Measurements from ENCODE around the gene TNFAIP8L2.

Gene TNFAIP8L2

DNA sequence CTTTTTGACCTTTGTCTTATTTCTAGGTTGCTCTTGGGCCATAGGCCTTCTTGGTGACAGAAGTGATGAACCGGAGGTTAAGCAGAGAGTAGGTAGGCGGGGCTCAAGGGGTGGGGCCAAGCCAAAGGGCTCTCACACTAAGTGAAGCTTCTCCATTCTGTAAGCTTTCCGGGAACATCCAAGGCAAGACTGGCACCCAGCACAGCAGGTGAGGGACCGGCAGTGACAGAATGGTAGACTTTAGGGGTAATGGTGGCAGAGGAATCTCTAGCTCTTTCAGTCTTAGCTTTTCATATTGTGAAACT lies at the start of gene TNFAIP8L2:
TNFAIP8L2 (plus strand) TSS at position 135 of the 305 bp plus-strand sequence. CDS start 2,049 bp downstream, outside the sequence.
- no peak for DNase-seq

DNA sequence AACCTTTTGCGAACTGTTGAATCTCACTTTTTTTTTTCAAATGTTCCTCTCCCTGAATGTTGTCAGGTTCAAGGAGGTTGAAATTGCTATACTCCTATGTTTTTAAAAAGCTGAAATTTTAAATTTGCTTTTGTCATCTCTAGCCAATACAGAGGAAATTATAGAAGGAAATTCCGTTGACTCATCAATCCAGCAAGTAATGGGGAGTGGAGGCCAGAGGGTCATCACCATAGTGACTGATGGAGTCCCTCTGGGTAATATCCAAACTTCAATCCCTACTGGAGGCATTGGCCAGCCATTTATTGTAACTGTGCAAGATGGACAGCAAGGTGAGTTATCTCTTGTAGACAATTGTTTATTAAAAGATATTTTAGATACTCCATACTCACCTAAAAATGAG lies 49.6 kb upstream of the TNFAIP8L2 start:
- no peak for DNase-seq

DNA sequence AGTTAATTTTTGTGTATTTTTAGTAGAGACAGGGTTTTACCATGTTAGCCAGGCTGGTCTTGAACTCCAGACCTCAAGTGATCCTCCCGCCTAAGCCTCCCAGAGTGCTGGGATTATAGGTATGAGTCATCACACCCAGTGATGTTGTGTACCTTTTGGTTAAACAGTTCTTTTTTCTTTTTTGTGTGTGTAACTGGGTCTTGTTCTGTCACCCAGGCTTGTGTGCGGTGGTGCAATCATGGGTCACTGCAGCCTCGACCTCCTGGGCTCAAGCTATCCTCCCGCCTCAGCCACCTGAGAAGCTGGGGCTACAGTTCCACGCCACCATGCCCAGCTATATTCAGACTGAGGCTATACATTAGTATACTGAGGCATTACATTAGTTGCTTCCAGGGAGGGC lies 48.1 kb upstream of the TNFAIP8L2 start:
- DNase-seq = no peak

DNA sequence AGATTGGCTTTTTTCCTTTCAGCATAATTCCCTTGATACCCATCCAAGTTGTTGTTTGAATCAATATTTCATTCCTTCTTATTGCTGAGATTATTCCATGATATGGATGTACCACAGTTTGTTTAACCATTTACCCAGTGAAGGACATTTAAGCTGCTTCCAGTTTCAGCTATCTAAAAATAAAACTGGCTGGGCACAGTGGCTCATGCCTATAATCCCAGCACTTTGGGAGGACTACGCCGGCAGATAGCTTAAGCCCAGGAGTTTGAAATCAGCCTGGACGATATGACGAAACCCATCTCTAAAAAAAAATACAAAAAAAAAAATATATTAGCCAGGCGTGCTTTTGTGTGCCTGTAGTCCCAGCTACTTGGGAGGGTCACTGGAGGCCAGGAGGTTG lies 42.6 kb upstream of the TNFAIP8L2 start:
- DNase-seq = no peak

DNA sequence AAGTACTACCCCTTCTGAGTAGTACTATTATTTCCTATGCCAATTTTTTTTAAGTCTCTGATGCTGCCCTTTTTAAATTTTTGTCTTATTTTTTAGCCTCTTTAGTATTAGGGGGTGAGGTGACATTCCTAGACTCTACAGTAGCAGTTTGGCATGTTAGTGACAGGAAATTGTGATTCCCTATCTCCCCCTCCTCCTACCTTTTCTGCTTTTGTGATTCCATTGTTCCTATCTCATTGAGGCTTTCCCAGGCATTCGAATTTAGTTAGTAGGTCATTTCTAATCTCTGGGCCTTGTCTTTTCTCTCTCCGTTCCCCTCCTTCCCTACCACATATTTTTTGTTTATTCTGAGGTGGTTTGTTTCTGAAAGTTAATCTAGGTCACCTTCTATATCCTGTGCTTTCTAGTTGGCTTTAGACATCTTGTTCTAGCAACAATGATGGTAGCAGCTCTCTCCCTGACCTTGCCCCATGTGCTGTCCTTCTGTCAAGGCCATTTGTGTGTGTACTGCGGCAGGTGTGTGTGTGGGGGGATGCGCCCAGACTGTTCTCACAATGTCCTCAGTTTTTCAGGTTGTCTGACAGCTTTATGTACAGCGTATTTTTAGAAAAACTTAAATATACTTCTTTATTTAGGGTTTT lies 31.6 kb upstream of the TNFAIP8L2 start:
- no peak for DNase-seq

DNA sequence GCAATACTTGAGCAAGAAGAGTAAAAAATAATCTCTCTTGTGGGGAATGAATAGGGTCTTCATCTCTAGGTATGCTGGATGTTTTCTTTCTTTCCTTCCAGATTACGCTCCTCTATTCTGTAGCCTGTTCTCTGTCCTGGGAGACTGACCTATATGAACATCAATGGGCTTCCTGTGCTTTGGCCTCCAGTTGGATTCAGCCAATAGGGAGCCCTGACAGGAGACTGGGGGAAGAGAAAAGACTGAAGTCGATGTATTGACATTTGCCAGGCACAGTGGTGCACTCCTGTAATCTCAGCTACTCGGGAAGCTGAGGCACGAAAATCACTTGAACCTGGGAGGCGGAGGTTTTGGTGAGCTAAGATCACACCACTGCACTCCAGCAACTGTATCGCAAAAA lies 27.6 kb upstream of the TNFAIP8L2 start:
- DNase-seq = no peak

DNA sequence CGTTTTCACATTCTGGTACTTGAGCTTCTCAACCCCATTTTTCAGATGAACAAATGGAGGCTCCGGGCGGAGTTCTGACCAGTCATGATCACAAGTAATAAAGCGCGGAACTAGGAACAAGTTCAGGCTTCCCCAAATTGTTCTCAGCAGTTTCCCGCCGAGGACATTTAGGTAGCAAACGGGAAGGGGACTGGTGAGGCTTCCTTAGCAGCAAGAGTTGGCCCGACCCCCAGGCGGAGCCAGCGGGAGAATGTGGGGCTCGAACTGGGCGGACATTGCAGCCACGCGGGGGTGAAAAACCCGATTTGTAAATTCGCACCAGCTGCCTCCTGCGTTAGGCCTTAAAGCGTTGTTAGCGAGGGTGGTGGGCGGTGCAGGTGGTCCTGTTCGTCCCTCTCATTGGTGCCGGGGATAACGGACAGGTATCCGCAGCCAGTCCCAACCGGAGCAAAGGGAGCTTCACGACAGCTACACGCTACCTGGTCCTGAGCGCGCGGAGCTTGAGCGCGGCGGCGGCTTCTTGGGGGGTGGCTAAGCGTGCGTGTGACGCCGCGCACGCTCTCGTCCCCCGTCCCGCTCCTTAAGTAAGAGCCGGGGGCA lies 25.4 kb upstream of the TNFAIP8L2 start:
- DNase-seq = no peak

DNA sequence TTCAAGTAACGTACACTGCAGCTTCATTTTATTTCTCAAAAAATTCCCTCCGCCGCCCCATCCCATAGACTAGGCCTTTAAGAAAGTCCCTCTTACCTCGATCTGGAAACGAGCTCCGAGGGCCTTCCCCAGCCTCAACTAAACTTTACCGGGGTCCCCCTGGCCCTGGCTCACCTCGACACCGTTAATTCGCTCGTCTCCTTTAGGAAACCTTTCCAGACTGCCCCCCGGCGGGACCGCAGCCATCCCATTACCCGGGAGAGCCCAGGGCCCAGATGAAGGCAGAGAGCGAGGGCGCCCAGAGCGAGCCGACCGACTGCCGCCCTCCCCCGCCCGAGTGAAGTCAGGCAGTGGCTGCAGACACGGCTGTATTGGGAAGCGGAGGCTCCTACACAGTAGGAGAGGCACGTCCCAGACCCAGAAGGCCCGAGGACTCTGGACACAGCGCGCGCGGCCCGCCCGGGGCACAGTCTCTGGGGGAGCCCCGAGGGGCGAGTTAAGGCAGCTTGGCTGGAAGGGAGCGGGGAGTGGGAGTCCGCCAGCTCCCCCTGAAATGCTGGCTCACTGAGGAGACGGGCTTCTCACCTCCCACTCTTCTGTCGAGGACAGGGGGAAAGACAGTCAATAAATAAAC lies 24.6 kb upstream of the TNFAIP8L2 start:
- DNase-seq = no peak

DNA sequence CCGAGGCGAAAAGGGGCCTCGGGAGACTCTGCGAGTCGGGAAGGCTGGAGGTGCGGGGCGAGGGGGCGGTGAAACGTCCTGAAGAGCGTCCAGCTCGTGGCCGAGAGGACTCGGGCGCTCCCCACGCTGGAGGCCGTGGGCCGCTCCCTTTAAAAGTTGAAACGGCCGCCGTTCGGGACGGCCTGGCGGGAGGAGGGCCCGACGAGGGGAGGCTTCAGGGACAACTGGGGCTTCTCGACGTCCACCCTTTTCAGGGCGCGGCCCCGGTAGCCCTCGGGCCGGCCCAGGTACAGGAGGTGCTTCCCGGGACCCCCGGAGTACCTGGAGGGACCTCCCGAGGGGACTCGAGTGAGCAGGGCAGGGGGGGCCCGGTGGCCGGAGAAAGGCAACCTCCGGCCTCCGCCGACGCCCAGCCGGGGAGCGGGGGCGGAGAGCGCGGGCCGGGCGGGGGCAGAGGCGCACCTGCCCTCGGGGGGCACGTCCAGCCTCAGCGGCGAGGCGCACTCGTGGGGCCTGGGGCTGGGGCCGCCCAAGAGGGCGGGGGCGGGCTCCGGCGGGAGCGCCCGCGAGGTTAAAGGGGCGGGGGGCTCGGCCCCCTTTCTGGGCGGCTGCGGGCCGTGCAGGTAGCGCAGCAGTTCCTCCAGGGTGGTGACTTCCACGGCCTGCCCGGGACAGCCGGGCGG lies 24.0 kb upstream of the TNFAIP8L2 start:
- no peak for DNase-seq

DNA sequence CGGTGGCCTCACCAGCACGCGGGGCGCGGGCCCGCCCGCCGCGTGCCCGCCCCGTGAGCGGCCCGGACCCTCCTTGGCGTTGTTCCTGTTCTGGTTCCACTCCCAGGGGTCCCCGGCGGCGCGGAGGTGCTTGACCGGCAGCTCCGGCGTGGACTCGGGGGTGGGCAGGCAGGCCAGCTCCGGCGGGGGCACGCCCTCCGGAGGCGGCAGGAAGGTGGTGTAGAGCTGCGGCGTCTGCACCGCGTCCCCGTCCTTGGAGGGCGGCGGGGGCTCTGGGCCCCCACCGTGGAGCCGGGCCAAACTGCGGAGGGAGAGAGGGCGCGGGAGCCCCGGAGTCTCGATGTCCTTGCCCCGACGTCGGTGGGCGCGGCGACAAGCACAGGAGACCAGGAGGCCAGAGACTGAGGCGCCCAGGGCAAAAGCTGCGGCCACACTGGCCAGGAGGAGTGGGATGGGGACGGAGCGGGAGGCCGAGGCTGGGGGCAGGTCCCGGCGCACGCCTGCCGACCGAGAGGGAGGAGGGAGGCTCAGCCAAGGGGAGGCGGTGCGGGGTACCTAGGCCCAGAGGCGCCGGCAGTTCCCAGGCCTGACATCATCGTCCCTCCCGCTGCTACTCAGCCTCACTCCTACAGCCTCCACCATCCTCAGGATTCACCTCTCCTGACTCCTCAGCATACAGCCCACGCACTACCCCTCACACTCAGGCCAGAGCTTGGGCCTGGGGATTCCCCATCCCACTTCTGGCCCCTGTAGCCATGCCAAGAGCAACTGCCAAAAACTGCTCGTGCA lies 23.2 kb upstream of the TNFAIP8L2 start:
- no peak for DNase-seq

DNA sequence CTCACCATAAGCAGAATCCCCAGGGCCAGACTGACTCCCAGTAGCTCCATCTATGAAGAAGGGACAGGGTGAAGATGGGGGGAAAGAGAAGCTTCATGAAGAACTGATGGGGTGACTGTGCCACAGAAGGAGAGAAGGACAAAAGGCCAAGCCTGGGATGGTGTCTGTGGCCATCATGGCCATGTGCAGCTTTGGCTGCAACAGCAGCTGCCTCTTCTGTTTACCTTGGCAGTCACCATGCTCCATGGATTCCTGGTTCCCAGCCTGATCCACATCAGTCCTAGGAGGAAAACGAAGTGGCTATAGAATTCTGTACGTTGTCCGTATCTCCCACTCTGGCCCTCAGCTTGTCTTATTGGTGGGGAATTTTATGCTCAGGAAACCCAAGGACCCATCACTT lies 22.1 kb upstream of the TNFAIP8L2 start:
- DNase-seq = no peak

DNA sequence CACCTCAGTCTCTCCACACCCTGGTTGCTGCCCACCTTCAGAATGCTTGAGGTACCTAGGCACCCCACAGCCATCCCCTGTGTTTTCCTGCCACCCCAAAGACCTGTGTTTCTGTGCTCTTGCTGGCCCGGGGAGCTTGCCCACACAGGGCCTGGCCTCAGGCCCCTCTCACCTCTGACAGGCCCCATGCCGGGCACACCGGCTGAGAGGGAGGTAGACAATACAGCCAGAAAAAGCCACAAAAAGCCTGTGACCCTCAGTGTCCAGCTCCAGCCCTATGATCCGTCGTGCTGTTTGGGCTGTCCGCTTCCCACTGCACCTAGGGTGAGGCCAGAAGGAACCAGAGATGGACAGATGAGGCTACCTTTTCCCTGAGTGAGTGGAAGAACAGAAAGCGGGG lies 21.5 kb upstream of the TNFAIP8L2 start:
- no peak for DNase-seq

DNA sequence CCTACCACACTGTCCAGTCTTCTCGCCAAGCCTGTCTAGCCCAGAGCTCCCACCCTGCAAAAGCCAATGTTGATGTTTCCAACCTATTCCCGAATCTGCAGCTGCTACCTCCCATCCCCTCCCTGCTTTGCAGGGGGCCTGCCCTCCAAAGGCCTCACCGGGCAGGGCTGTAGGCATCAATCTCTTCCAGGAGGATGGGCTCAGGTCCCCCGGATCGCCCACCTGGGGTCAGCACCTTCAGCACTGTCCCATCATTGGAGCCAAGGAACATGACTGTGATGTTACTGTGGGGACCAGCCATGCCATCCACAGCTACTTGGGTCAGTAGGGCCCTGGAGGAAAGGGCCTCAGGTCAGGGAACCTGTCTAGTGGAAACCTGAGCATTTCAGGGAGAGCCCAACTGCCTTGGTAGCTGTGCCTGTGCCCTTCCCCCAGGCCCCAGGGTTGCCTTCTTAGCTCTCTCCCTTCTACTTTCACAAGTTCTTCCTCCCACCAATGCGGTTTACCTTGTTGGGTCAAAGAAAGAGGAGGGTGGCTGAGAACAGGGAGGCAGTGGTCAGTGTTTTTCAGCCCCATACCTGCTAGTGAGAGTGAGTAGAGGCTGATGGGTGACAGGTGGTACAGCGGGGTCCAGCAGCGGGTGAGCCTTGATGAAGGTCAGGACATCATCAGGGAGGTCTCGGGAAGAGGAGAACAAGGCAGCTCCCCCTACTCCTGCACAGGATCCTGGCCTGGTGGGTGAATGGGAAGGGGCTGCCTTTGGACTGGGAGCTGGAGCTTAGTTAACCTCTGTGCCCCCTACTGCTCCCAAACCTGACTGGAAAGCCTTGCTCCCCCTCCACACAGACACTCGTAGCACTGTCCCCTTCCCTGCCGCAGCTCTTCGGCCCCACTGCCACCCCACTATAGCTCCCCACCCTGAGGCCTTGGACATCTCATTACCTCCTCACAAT lies 20.7 kb upstream of the TNFAIP8L2 start:
- no peak for DNase-seq

DNA sequence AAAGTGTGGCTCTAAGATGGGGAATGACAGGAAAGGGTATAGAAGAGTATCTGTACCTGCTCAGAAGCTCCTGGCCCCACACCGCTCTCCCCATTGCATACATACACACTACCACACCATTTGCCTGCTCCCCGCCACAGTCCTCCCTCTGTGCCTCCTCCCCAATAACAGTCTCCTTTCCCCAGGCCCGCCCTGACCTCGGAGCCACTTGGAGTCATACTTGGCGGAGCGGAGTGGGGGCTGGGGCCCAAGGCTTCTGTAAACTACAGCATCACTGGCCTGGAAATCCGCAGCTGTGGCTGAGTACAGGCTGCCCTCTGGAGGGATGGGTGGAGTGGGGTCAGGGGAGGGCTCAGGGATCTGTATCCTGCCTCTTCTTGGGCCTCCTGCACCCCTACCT lies 18.7 kb upstream of the TNFAIP8L2 start:
- no peak for DNase-seq

DNA sequence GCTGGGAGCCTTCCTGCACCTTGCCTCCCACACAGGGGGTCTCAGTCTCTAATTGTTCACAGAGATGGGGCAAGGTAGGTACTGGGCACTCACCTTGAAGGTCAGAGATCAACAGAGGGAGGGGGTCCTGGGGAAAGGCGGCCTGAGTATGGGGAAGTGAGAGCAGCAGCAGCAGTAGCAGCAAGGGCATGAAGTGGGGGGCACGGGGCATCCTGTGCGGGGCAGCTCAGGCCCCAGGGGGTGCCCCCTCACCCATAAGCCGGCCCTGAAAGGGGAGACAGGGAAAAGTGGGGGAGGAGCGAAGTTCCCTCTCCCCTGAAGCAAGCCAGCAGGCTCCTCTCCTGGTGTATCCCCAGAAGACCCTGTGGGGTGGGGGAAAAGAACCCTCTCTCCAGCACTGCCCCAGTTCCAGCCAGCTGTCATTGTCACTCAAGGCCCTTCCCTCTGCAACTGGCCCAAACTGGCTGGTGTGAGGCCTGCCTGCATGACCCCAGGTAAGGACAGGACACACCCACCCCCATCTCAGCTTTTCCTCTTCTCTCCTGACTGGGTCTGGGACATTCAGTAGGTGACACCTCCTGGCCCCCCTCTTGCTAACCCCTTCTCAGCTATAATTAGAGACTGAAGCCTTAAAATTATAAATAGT lies 13.9 kb upstream of the TNFAIP8L2 start:
- DNase-seq = no peak

DNA sequence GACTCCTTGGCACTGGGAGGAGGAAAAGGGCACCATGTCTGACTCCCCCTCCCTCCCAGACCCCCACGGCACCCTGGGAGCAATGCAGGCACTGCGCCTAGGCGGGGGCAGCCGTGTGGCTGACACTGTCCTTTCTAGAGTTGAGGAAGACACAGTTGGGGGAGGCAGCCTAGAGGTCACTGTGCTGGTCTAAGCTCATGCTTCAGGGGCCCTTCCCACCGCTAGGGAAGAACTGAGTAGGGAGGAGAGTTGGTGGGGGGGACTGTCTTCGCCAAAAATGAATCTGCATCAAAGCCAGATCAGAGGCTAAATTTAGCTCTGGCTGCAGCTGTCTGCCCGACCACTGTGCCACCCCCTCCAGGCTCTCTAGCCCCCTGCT lies 13.4 kb upstream of the TNFAIP8L2 start:
- no peak for DNase-seq

DNA sequence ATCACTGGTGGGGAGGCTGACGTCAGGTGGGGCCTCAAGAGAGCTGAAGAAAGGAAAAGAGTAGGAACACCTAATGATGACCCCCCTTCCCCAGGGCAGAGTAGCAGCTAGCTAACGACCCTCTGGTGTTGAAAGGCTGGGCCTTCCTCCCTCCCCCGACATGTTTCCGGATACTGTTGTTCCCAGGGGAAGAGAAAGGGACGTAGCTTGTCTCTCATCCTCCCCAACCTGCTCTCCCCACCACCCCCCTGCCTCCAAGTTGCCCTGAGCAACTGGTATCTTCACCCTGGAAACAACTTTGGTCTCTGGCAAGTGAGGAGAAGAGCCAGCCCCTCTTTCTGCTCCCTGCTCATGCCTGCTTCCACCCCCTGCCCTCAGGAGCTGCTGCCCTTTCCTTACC lies 12.5 kb upstream of the TNFAIP8L2 start:
- no peak for DNase-seq

DNA sequence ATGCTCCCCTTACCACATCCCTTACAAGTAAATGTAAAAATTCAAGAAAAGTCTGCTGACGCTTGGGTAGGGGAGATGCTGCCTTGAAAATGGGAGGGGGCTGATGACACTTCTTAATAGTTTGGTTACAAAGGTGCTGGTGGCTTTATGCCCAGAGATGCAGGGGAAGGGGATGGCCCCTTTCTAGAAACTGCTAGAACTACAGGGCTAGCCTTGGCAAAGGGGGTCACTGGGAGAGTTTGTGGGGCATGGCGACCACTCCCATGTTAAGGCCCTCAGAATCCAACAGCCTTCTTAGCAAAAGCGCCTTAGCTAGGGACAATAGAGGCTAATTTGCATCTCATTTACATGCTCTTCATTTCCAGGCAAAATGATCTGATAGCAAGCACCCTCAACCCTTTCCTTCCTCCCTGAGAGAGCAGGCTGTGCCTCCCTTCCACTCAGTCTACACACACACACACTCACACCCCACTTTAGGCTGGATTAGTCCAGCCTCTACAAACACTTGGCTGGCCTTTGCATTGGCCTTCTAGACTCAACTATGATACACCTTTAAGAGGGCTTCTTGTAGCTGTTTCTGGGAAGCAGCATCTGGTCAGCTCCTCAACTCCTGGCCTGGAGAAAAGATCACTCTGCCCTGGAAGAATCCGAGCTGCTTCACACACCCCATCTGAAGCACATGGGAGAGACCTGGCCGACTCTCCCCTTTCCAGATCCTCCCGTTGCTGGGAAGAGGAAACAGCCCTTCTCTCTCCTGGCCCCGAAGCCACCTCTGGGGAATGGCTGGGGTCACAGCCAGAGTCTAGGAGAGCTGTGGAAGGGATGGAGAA lies 11.8 kb upstream of the TNFAIP8L2 start:
- no peak for DNase-seq

DNA sequence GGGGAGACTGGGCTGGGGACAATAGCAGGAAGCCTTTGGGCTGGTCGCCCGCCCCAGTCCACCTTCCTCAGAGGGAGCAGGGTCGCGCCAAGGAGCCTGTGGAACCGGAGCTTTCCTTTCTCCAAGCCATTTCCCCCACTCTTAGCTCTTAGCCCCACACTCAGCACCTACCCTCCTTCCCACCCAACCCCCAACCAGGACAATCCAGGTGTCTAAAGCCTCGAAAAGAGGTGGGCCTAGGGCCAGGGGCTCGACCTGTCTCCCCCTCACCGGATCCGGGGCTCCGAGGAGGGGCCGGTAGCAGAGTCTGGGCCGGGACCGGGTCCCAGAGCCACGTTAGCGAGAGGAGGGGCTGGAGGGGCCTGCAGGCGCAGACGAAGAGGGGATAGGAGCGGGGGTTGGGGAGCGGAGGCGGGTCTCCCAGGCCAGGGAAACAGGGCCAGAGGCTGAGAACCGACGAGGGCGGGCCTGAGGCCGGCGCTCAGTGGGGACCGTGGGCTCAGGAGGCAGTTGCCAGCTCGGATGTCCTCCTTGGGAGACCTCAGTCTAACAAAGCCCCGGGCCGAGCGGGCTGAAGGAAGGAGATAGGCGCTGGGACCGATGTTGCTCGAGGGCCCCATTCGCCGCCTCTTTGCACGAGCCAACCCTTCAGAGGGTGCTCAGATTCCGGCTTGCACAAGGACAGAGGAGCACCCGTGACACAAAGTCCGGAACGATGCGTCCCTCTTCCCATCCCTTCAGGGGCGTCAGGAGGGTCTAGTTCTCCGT lies 11.0 kb upstream of the TNFAIP8L2 start:
- no peak for DNase-seq

DNA sequence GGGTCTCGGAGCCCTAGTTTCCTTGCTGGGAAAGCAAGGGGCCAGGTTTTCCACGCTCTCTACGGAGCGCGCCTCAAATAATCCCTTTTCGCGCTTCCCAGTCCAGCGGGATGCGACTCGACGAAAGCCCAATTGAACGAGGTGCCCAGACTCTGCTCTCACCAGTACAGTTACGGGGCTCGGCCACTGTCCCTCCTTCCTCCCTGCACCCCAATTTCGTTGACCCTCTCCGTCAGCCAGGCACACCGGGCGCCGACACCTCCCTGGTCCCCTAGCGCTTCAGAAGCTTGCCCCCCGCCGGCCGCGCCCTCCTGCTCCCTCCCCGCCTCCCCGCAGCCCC lies 10.4 kb upstream of the TNFAIP8L2 start:
- no peak for DNase-seq
